Panc1 (cell line): ENCODE measurements around the gene PRKD1. TPM values are rescaled to one million over a fixed set of nuclear protein-coding genes. Genes with fewer than 3 reads are reported as not detected.

Experiments used
- ATAC-seq: fragments of 200-7000 bp; cut with Tn5 transposase; 2 replicates; pipeline ENCODE4 v1.9.1; 2020; ENCODE audit warnings: mild to moderate bottlenecking, moderate library complexity
- BruUV-seq: library from RNA; stranded (reverse); fragments of 400-500 nt; replicated peaks from 2 replicates; lab custom pipeline; 2021; lab: Mats Ljungman, UMichigan
- CTCF ChIA-PET: fragments of 300-600 bp; sonication (Branson Sonifier 250); formaldehyde crosslinking; loops from one replicate; lab custom pipeline; 2022; ENCODE audit warnings: antibody characterized with exemption; lab: Charles Lee
- POLR2A ChIA-PET: fragments of 300-600 bp; sonication (Branson Sonifier 250); formaldehyde crosslinking; loops from one replicate; lab custom pipeline; 2022; ENCODE audit warnings: antibody characterized with exemption; lab: Charles Lee
- DNase-seq: peaks from one replicate; pipeline ENCODE4 v3.0.0-alpha.2; 2010; ENCODE audit warnings: low read depth, low spot score
- H3K27ac ChIP-seq: 2 replicates; pipeline ENCODE4 v1.5.1; 2011; ENCODE audit warnings: mild to moderate bottlenecking, low read length, inconsistent platforms
- H3K27me3 ChIP-seq: fragments of 200-500 bp; sonication (Bioruptor generic); 2 replicates; pipeline ENCODE4 v1.6.0; 2014; ENCODE audit warnings: low read length, inconsistent platforms; ENCODE audit not compliant: control insufficient read depth, insufficient read depth
- H3K36me3 ChIP-seq: fragments of 200-500 bp; sonication (Bioruptor generic); 2 replicates; pipeline ENCODE4 v1.5.1; 2014; ENCODE audit warnings: inconsistent platforms, mild to moderate bottlenecking, low read length, moderate library complexity; ENCODE audit not compliant: control insufficient read depth, insufficient read depth
- H3K4me1 ChIP-seq: 2 replicates; pipeline ENCODE4 v1.5.1; 2011; ENCODE audit warnings: inconsistent platforms, mild to moderate bottlenecking, low read length, moderate library complexity; ENCODE audit not compliant: control insufficient read depth, insufficient read depth
- H3K4me3 ChIP-seq, 2 experiments: 2 replicates each; pipeline ENCODE4 v1.5.1; 2011 to 2012; ENCODE audit warnings: low read depth in 2 of 2, low read length in 2 of 2, mild to moderate bottlenecking in 2 of 2, inconsistent platforms in 1 of 2, moderate library complexity in 1 of 2
- H3K9me3 ChIP-seq: fragments of 200-500 bp; sonication (Bioruptor generic); 2 replicates; pipeline ENCODE4 v1.5.1; 2014; ENCODE audit warnings: low read depth, mild to moderate bottlenecking, inconsistent platforms, low read length, moderate library complexity; ENCODE audit not compliant: control insufficient read depth, insufficient read depth
- POLR2AphosphoS5 ChIP-seq: IDR thresholded peaks from 2 replicates; pipeline ENCODE4 v1.6.1; 2012; ENCODE audit warnings: mild to moderate bottlenecking, low read depth, low read length, moderate library complexity
- SIN3A ChIP-seq: IDR thresholded peaks from 2 replicates; pipeline ENCODE4 v1.6.1; 2012; ENCODE audit warnings: low read depth, mild to moderate bottlenecking, low read length, moderate library complexity, borderline replicate concordance; ENCODE audit not compliant: insufficient read depth
- TCF7L2 ChIP-seq: IDR thresholded peaks from 2 replicates; pipeline ENCODE4 v1.6.1; 2011; ENCODE audit warnings: mild to moderate bottlenecking, low read depth, low read length, inconsistent platforms
- in situ Hi-C: cut with HindIII; loops from 2 replicates; pipeline ENCODE4 v1.10.0; 2016; ENCODE audit warnings: low sequenced_read_pairs, low pct_unique_long_range_greater_than_20kb
- intact Hi-C: fragments of 100-400 bp; cut with micrococcal nuclease; formaldehyde crosslinking; loops from one replicate; pipeline ENCODE4 v1.10.0; 2022; ENCODE audit not compliant: unreplicated experiment
- total RNA-seq: library from RNA; stranded (reverse); gene quantifications from one replicate; pipeline ENCODE4 v1.2.1, GENCODE V29; 2021; ENCODE audit not compliant: unreplicated experiment
- TF ChIP-seq, protein P1 (sequence below), 2 experiments: IDR thresholded peaks; 2 replicates each; pipeline ENCODE4 v1.6.1; 2011 to 2012; ENCODE audit warnings: low read depth in 2 of 2, control low read depth in 1 of 2, low read length in 1 of 2, mild to moderate bottlenecking in 1 of 2, moderate library complexity in 1 of 2; ENCODE audit not compliant: insufficient read depth in 1 of 2
- TF ChIP-seq, protein P2 (sequence below): fragments of 450-650 bp; IDR thresholded peaks from 2 replicates; pipeline ENCODE4 v1.5.1; 2017; ENCODE audit warnings: mild to moderate bottlenecking

Gene PRKD1
- total RNA-seq, 1 experiment from 2014 or later = 8.2 TPM

DNA sequence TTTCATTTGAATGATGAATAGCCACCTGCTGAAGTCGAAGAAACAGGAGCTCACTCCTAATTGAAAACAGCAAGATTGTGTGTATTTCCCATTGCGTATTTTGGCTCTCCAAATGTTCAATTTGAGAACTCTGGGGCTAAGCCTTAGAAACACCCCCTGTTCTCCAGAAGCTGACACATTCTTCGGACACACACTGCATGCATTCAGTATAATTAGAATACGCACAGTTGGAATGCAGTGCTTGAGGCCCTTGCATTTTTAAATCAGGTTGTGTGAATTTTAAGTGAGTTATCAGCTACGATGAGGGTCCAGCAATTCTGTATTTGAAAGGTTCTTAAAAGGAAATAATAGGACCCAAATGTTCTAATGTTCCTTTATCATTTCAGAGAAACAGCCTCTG lies 103.8 kb downstream of the PRKD1 start:
- CTCF ChIA-PET = no interaction called here
- intact Hi-C loops = no loop called here
- H3K27ac ChIP-seq = no peak overlapping the region

DNA sequence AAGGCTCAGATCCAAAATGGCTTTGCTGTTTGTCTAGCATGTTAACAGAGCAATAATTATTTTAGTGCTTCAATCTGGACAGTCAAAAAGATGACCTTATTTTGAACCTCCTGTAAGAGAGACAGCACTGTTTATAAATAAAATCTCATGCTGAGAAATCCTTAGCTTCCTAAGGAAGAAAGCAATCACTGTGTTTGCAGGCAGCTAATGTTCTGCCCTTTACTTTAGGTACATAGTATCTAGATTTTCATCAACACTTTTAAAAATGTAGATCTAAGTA lies 105.3 kb downstream of the PRKD1 start:
- Histone ChIP-seq H3K4me3 (no peak overlapping the region), H3K27me3 (no peaks in the 10 kb centered on the region), H3K4me1 (no peaks in the 10 kb centered on the region), H3K27ac (no peak overlapping the region), H3K9me3 (no peaks in the 10 kb centered on the region), H3K36me3 (no peaks in the 10 kb centered on the region)
- no peak for ATAC-seq
- no peak for TF ChIP-seq TCF7L2
- ChIA-PET CTCF (no interaction called here), POLR2A (no interaction called here)
- DNase-seq = no peak
- intact Hi-C loops = no loop called here
- in situ Hi-C loops = no loop called here
- no TSS peak for BruUV-seq

More for the DNA sequence above, 103.8 kb downstream of the PRKD1 start:
- POLR2A ChIA-PET = no interaction called here
- H3K9me3 ChIP-seq = no peaks in the 10 kb centered on the region
- ATAC-seq = no peak
- no peak overlapping the region for H3K4me3 ChIP-seq
- no peak for DNase-seq
- H3K27me3 ChIP-seq = no peaks in the 10 kb centered on the region
- no peaks in the 10 kb centered on the region for H3K36me3 ChIP-seq
- no TSS peak for BruUV-seq
- TF ChIP-seq, protein P1, sequence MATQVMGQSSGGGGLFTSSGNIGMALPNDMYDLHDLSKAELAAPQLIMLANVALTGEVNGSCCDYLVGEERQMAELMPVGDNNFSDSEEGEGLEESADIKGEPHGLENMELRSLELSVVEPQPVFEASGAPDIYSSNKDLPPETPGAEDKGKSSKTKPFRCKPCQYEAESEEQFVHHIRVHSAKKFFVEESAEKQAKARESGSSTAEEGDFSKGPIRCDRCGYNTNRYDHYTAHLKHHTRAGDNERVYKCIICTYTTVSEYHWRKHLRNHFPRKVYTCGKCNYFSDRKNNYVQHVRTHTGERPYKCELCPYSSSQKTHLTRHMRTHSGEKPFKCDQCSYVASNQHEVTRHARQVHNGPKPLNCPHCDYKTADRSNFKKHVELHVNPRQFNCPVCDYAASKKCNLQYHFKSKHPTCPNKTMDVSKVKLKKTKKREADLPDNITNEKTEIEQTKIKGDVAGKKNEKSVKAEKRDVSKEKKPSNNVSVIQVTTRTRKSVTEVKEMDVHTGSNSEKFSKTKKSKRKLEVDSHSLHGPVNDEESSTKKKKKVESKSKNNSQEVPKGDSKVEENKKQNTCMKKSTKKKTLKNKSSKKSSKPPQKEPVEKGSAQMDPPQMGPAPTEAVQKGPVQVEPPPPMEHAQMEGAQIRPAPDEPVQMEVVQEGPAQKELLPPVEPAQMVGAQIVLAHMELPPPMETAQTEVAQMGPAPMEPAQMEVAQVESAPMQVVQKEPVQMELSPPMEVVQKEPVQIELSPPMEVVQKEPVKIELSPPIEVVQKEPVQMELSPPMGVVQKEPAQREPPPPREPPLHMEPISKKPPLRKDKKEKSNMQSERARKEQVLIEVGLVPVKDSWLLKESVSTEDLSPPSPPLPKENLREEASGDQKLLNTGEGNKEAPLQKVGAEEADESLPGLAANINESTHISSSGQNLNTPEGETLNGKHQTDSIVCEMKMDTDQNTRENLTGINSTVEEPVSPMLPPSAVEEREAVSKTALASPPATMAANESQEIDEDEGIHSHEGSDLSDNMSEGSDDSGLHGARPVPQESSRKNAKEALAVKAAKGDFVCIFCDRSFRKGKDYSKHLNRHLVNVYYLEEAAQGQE (IDR thresholded peaks at IDR 0.05; ENCODE audit: insufficient read depth in 1 of 2, low read depth in 2 of 2, low read length in 1 of 2) = no peak
- no peak for TF ChIP-seq TCF7L2
- no peak for TF ChIP-seq POLR2AphosphoS5
- no peak for TF ChIP-seq SIN3A
- TF ChIP-seq, protein P2, sequence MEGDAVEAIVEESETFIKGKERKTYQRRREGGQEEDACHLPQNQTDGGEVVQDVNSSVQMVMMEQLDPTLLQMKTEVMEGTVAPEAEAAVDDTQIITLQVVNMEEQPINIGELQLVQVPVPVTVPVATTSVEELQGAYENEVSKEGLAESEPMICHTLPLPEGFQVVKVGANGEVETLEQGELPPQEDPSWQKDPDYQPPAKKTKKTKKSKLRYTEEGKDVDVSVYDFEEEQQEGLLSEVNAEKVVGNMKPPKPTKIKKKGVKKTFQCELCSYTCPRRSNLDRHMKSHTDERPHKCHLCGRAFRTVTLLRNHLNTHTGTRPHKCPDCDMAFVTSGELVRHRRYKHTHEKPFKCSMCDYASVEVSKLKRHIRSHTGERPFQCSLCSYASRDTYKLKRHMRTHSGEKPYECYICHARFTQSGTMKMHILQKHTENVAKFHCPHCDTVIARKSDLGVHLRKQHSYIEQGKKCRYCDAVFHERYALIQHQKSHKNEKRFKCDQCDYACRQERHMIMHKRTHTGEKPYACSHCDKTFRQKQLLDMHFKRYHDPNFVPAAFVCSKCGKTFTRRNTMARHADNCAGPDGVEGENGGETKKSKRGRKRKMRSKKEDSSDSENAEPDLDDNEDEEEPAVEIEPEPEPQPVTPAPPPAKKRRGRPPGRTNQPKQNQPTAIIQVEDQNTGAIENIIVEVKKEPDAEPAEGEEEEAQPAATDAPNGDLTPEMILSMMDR = no peak
- H3K4me1 ChIP-seq = no peaks in the 10 kb centered on the region
- in situ Hi-C loops = no loop called here

DNA sequence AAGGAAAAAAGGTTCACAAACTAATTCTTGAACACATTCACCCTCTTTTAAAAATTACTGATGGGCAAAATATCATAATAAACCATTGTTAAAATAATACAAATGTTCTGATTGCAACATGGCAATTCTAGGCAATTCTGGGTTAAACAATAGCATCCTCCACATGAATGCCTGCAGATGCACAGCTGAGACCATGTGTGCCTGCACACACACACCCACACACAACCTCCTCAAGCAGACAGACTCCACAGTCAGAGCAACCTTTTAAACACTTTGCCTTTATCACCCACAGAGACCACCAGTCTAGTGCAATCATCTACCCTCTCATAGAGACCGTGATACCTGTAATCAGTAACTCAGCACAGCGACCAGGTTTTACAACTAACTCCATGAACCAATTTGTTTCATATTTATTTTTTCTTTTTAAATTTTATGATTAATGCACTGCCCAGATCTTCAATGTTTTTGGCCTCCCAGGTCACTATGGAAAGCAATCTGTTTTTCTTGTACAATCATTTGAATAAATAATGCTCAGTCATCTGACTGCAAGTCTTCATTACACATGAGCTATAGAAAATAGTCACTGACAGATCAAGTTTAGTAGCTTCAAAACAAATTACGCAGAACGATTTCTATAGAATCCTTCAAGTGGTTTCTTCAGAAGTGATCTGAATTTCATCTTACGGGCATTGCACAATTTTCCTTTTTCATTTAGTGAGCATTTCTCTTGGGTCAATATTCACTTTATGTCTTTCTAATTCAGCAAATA lies 105.8 kb downstream of the PRKD1 start:
- intact Hi-C loops (no loop called here), in situ Hi-C loops (no loop called here)
- H3K4me3 ChIP-seq = no peak overlapping the region
- no peaks in the 10 kb centered on the region for H3K27me3 ChIP-seq
- no peak for DNase-seq
- no peaks in the 10 kb centered on the region for H3K36me3 ChIP-seq
- BruUV-seq = no TSS peak
- TF ChIP-seq, protein P2 = no peak
- TF ChIP-seq TCF7L2 = no peak
- no peak for TF ChIP-seq SIN3A
- CTCF ChIA-PET = no interaction called here
- POLR2A ChIA-PET = no interaction called here
- no peak overlapping the region for H3K27ac ChIP-seq
- ATAC-seq = no peak
- H3K9me3 ChIP-seq = no peaks in the 10 kb centered on the region
- no peaks in the 10 kb centered on the region for H3K4me1 ChIP-seq
